GM19468 (cell line): ENCODE results near the gene ATG2A.
A peak's percentile ranks its signal among the peaks of the same experiment; 100 is the strongest.

Source experiments
- ATAC-seq: cut with Tn5 transposase; IDR thresholded peaks from one replicate; pipeline ENCODE4 v1.9.1; 2021; ENCODE audit warnings: mild to moderate bottlenecking, moderate library complexity, moderate number of reproducible peaks; ENCODE audit not compliant: unreplicated experiment; ENCODE audit errors: extremely low read depth

The ATG2A gene

DNA sequence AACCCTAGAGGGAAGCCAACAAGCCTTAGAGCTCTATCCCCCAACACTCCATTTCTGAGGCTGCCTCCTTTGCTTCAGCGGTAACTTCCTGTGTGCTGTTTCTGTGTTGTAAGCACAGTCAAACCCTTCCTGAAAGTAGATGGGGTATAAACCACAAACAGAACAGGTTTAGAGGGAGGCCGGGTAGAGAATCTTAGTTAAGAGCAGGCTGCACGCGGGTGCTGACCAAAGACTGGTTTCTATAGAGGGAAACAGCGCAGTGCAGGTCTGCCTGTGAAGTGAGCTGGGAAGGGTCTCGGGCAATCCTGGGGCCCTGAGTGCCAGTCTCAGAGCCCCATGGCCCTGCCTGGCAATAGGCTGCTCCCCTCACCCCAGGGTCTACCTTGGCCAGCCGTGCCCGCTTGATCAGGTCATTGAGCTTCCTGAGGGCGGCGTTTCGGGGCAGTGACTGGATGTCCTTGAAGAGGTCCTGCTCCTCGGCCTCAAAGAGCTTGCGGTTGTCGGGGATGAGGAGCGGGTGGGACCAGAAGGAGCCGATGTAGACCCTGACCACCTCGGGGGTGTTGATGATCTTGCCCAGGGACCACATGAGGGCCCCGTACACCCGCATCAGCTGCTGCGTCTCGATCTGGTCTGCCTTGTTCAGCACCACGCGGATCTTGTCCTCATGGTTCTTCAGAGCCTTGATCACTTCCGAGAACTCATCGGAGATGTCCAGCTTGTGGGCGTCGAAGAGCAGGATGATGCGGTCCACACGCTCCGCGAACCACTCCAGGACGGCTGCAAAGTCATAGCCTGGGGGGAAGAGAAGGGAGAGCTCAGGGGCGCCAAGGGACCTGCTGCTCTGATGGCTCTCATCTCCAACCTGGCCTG is 57.2 kb downstream of the ATG2A start:
- peak; percentile 58 for ATAC-seq

DNA sequence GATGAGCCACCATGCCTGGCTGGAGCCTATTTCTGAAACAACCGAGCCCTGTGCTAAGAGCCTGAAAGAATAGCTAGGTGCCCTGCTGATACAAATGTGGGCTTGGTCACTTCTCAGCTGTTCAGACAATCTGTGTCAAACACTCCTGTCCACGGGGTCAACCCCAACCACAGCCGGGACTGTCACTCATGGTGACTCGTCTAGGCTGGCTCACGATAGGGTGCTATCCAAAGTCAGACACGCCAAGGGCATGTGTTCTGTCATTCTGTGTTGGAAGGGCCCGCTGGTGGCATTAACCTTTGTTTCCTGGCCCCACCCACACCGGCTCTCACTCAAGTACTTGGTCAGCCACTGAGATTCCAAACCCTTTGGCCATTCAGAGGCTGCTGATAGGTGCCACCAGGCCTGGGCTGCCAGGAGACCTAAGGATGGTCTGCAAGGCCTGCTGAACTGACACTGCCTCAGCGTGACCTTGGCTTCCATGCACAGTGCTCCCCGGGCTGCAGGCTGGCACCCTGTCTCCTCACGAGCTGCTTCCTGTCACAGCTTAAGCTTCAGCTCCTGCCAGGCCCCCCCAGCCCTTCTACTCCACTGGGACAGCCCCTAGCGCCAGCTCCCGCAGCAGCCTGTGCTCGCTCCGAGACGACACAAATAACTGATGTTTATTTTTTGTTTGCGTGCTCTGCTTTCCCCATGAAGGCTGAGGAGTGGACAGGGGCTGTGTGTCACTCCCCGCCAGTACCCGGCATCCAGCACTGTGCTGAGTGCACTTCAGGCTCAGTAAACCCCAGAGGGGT is 58.3 kb downstream of the ATG2A start:
- ATAC-seq = no peak

DNA sequence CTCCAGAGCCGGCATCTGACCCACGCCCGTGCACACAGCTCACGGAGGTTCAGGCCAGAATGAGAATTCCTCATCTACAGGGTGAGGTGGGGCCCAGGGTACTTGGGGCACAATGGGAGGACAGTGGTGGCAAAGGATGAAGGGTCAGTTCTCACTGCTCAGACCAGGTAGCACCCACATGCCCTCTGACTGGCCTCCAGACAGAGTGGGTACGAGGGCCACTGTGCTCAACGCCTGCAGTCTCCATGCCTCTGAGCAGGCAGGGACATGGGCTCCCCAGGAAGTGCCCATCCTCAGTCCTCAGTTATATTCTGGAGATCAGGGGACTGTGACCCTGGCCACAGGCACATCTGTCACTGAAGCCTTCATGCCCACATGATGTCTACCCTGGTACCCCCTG is 59.5 kb downstream of the ATG2A start:
- ATAC-seq = no peak

- no peak for ATAC-seq
These were observed 60.4 kb downstream of the ATG2A start for GRCh38 chr11:64856382-64857227.

GRCh38 chr11:64855596-64856304 is 61.3 kb downstream of the ATG2A start:
- ATAC-seq = no peak

DNA sequence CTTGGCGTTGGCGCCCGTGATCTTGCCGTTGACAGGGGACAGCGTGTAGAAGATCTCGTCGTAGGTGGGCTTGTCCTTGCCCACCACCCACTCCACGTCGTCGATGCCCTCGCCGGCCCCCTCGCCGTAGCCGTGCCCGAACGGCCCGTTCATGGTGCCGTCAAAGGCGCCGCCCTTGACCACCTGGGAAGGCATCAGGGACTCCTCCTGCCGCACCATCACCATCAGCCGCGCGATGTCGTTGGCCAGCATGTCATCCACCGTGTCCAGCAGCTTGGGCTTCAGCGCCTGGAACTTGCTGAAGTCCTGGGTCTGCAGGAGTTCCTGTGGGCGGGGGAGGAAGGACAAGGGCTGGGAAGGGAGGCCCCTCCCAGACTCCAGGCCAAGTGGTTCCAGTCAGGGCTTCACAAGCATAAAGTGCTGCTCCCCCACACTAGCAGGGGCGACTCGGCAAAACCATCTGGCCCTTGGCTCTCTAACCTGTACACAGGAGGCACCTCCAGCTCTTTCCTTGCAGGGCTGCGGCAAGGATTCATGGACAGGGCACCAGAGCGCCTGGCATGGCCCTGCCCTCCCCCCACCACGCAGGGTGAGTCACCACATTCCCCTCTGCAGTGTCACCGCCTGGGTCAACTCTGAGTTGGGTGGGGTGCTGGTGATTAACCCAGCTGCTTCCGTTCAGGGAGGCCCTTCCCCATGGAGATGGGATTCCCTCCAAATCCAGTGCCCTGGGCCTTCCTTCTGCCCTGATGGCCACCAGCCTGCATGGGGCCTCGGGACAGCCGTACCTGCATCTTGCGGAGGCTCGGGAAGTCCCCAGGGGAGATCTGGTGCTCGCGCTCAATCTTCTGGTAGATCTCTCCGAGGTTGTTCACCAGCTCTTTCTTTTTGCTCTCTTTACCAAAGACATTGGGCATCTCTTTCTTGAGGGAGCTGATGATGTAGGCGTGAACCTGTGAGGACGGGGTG is 62.2 kb downstream of the ATG2A start:
- no peak for ATAC-seq

- no peak for ATAC-seq
These were observed 62.9 kb downstream of the ATG2A start for GRCh38 chr11:64854157-64854533.

GRCh38 chr11:64853709-64854108 is 63.3 kb downstream of the ATG2A start:
- ATAC-seq = no peak

DNA sequence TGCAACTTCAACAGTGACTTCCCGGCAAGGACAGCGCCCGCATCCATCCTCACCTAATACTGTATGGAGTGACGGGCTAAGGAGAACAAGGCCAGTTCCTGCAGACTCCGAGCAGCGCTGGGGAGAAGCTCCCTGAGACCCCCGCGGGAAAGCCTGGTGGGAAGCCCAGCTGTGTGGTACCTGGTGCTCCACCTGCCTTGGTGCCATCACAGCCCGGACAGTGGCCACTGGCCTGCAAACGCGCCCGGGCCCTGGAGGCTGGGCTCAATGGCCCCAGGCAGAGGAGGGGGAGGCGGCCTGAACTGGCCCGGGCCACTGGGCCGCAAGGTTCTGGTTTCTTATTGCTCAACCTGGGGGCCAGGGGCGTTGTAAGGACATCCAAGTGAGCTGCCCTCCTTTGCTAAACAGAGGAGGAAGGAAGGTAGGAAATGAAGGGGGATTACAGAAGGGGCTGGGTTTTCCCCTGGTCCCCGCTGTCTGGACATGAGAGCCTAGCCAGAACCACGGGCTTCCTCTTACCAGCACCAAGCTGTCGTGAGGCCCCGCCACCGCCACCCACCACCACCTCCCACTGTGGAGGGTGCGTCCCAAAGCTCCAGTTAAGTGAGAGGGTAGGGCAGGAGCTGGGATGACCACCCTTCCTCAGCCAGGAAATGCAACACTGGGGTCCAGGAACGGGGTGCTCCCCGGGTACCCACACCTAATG is 64.1 kb downstream of the ATG2A start:
- no peak for ATAC-seq

DNA sequence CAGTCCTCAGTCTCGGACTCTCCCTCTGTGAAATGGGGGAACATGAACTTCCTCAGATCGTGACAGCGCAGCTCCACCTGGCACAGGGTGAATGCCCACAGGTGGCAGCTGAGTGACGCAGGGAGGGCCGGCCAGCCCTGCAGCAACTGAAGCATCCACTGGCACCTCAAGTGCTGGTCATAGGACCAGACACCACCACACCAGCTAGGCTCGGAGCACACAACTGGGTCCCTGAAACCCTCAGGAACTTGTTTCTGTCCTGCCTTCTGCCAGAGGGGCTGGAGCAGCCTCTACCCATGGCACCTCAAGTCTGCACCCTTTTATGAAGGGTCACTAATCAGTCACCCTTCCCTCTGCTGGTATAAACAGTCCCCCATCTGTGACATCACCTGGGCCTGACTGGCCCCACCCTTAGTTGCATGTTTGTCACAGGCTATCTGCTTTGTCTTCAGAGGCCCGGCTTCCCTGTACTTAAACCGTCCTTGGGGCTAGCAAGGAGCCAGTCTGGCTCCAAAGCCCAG is 65.1 kb downstream of the ATG2A start:
- no peak for ATAC-seq

GRCh38 chr11:64850979-64851567 is 65.9 kb downstream of the ATG2A start:
- peak; percentile 49 for ATAC-seq

DNA sequence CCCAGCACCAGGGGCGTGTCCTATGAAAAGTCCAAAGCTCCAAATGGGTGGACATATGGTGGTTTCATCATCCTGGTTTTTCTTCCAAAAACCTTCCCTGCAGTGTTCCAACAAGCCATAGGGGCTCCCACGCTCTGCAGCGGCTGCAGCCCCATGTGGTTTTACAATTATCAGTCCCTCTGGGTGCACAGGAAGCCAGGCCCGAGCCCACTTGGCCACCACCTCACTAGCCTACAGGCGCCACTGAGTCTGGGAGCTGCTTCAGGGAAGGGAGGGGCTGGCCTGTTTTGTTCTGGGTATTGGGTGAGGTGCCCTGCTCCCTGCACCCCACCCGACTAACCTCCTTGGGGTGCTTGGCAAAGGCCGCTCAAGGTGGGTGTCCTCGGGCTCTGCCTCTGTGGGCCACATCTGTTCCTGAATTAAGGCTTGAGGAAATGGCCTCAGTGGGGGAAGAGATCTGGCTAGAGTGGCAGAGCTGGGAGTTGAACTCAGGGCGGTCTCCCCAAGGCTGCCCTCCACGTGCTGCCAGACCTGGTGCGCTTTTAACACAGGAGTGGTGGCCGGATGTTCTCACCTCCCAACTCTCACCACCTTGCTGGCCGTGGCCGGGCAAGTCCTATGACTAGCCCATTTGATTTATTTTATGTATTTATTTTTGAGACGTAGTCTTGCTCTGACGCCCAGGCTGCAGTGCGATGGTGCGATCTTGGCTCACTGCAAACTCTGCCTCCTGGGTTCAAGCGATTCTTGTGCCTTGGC is 67.2 kb downstream of the ATG2A start:
- no peak for ATAC-seq

DNA sequence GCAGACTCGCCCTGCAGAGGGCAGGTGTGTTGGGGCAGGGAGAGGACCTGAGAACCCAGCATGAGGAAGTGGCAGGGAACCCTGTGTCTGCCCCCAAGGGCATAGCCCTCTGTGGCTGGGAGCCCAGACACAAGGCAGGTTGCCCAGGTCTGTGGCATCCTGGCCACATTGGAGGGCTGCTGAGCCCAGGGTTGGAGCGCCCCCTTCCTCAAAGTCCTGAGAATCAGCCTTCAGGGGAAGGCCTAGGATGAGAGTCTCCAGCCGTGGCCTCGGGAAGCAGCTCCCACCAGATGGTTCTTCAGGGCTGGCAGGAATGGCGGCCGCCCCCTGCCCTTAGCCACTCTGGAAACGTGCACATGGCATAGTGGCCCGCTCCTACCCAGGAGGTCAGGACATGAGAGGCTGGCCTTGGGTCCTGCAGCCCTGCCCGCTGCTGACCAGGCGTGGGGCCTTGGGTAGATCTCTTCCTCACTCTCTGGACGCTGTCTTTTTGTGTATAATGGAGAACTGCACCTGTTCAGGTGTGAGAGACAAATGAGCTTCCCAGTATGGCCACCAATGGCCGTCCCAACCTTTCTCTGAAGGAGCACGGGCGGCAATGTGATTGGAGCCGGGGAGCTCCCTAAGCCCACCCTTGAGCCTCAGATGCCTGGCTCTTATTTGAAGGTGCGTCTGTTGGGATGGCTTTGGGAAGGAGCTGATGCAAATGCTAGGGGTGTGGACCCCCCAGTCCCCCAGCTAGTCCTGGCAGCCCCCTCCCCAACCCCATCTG is 68.0 kb downstream of the ATG2A start:
- ATAC-seq = no peak

- ATAC-seq = no peak
These were observed 68.7 kb downstream of the ATG2A start for GRCh38 chr11:64848214-64848825.

DNA sequence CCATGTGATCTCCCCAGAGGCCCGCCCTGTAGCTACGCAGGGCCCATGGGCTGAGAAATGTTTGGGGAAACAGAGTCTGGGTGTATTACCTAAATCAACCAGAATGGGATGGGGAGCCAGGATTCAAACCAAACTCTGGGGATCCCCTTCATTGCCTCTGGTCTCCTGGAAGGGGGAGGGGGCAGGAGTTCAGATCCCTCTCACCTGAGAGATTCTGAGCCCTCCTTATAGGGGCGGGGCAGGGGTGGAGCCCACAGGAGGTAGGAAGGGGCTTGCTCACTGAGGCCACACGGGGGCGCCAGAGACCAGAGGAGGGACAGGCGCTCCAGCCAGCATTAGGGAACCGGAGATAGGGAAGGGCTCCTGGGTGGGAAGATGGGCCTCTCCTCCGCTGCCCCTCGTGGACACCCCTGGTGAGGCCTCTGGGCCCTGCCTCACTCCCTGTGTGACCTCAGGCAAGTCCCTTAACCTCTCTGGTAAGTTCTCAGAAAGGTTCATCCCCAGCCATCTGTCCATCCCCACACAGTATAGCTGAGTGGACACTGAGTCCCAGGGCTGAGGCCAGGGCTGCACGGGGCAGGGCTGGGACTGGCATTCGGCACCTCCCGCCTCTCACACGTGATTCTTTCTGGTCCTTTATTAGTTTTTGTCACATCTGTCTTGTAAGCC is 69.9 kb downstream of the ATG2A start:
- ATAC-seq = no peak
